Stomach smooth muscle (tissue), 2 donors: ENCODE measurements around the gene YIPF1.
A peak's percentile ranks its signal among the peaks of the same experiment; 100 is the strongest.

ENCODE experiments used
- H3K27ac ChIP-seq: one replicate; pipeline ENCODE4 v1.7.0; 2013; ENCODE audit warnings: mild to moderate bottlenecking, low read length, inconsistent platforms
- H3K27me3 ChIP-seq, 2 donors: one replicate each; pipeline ENCODE4 v1.7.0; 2013; ENCODE audit warnings: low read length in 2 of 2; ENCODE audit not compliant: insufficient read depth in 2 of 2, control insufficient read depth in 1 of 2
- H3K36me3 ChIP-seq, 2 donors: one replicate each; pipeline ENCODE4 v1.7.0; 2013; ENCODE audit warnings: low read length in 2 of 2; ENCODE audit not compliant: control insufficient read depth in 2 of 2, insufficient read depth in 2 of 2
- H3K4me1 ChIP-seq: one replicate; pipeline ENCODE4 v1.7.0; 2013; ENCODE audit warnings: low read length; ENCODE audit not compliant: control insufficient read depth, insufficient read depth
- H3K4me3 ChIP-seq, 2 donors: one replicate each; pipeline ENCODE4 v1.7.0; 2013; ENCODE audit warnings: low read length in 2 of 2
- H3K9ac ChIP-seq, 2 donors: one replicate each; pipeline ENCODE4 v1.7.0; 2013; ENCODE audit warnings: low read length in 2 of 2, mild to moderate bottlenecking in 1 of 2
- H3K9me3 ChIP-seq, 2 donors: one replicate each; pipeline ENCODE4 v1.7.0; 2013; ENCODE audit warnings: low read length in 2 of 2; ENCODE audit not compliant: control insufficient read depth in 2 of 2
- donor health status: healthy.
- donor health status: Pancreatic carcinoma.

YIPF1 gene

DNA sequence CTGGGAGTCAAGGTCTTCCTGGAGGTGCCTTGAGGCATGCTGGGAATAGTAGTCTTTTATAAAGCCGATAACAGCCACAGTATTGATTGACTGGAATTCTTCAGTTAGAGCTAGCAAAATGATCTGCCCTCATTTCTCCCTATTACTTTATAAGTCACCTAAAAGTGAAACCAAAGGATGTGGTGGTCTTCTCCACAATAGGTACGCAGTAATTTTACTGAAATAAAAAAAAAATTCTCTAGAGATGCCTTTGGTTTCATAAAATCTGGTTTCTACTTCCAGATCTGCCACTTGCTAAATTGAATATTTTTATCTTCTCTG is 51.0 kb downstream of the YIPF1 start:
- H3K27me3 ChIP-seq, result no peaks in the 10 kb centered on the region
- H3K27ac ChIP-seq, result peak overlapping the region; percentile 97
- H3K9ac ChIP-seq, result peak overlapping the region; percentile 80 to 97
- H3K9me3 ChIP-seq, result no peaks in the 10 kb centered on the region
- peaks cover 3% of the 10 kb centered on the region for H3K4me1 ChIP-seq
- no peaks in the 10 kb centered on the region for H3K36me3 ChIP-seq
- peak overlapping the region; percentile 89 to 93 for H3K4me3 ChIP-seq

GRCh38 chr1:53837924-53838653 is 51.5 kb downstream of the YIPF1 start, which contains the start of gene NDC1:
TSS of gene NDC1 (minus strand) at chr1:53838296. CDS start at chr1:53838261, 35 bp downstream.
- H3K9me3 ChIP-seq, result no peaks in the 10 kb centered on the region
- H3K27me3 ChIP-seq, result no peaks in the 10 kb centered on the region
- H3K9ac ChIP-seq, result peak within 1 kb of the TSS; percentile 80 to 97
- peak within 1 kb of the TSS; percentile 89 to 93 for H3K4me3 ChIP-seq
- peaks cover 3% of the 10 kb centered on the region for H3K4me1 ChIP-seq
- peak within 1 kb of the TSS; percentile 97 for H3K27ac ChIP-seq
- no peaks in the 10 kb centered on the region for H3K36me3 ChIP-seq

DNA sequence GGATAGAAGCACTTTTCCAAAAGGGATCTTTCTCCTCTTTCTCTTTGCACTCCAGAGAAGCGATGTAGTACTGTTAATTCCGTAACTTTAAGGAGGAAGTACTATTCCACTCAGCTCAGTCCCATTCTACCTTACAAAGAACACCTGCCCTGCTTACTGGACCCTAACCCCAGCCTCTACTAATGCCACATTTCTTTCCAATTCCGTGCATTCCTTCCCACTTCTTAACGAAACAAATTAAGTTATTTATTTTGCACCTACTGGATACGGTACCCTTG is 52.0 kb downstream of the YIPF1 start:
- Histone ChIP-seq H3K27ac (peak overlapping the region; percentile 97), H3K4me3 (peak overlapping the region; percentile 89 to 93), H3K9ac (peak overlapping the region; percentile 80 to 97), H3K27me3 (no peaks in the 10 kb centered on the region), H3K4me1 (peaks cover 3% of the 10 kb centered on the region), H3K36me3 (no peaks in the 10 kb centered on the region), H3K9me3 (no peaks in the 10 kb centered on the region)

DNA sequence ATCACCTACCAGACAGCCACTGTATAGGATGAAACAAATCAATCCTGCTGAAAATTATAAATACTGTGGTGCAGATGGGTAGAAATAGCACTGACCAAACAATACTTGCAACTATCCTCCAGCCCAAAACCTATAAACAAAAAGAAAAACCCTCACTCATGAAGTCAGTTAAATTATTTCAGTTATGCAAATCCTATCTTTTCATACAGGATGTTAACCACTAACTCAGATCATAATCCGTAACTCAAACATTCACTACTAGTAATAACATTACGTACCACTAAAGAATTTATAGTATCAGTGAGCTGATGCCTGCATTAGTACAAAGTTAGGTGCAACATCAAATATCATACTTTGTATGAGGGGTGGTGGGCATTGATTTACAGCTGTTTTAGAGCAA is 54.1 kb downstream of the YIPF1 start:
- H3K9me3 ChIP-seq, result no peaks in the 10 kb centered on the region
- no peak overlapping the region for H3K9ac ChIP-seq
- no peak overlapping the region for H3K4me3 ChIP-seq
- H3K27ac ChIP-seq, result no peak overlapping the region
- H3K27me3 ChIP-seq, result no peaks in the 10 kb centered on the region
- H3K4me1 ChIP-seq, result peaks cover 3% of the 10 kb centered on the region
- no peaks in the 10 kb centered on the region for H3K36me3 ChIP-seq

DNA sequence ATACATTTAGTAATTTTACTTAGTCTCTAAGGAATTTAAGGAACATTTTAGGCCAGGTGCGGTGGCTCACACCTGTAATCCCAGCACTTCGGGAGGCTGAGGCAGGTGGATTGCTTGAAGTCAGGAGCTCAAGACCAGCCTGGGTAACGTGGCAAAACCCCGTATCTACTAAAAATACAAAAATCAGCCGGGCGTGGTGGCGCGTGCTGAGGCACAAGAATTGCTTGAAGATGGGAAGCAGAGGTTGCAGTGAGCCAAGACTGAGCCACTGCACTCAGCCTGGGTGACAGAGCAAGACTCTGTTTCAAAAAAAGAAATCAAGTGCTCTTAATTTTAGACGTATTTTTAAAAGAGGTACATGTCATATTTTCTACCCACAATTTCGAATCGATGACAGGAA is 54.8 kb downstream of the YIPF1 start:
- no peak overlapping the region for H3K4me3 ChIP-seq
- H3K27me3 ChIP-seq, result no peaks in the 10 kb centered on the region
- H3K9me3 ChIP-seq, result no peaks in the 10 kb centered on the region
- H3K27ac ChIP-seq, result no peak overlapping the region
- H3K36me3 ChIP-seq, result no peaks in the 10 kb centered on the region
- H3K4me1 ChIP-seq, result peaks cover 3% of the 10 kb centered on the region
- no peak overlapping the region for H3K9ac ChIP-seq

GRCh38 chr1:53833393-53833792 is 56.2 kb downstream of the YIPF1 start:
- Histone ChIP-seq H3K36me3 (peaks cover 0 to 6% of the 10 kb centered on the region in 2 donors), H3K9me3 (no peaks in the 10 kb centered on the region), H3K4me1 (peaks cover 3% of the 10 kb centered on the region), H3K4me3 (no peak overlapping the region), H3K27me3 (no peaks in the 10 kb centered on the region), H3K27ac (no peak overlapping the region), H3K9ac (no peak overlapping the region)

DNA sequence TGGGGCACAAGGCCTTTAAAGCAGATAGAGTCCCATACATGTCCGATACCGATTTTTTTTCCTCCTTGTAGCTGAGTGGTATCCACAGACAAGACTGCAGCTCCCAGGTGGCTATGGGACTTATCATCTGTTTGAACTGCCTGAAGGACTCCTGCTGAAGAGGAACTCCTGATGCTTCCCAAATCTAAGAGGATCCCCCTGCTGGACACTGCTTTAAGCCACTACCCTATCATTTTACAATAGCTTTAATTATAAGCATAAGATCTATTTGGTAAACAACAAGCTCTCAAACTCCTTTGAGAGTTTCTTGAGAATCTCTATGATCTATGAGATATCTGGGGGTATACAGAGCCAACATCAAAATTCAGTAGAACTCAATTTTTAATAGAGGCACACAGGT is 63.2 kb downstream of the YIPF1 start:
- Histone ChIP-seq H3K27me3 (no peaks in the 10 kb centered on the region), H3K9me3 (no peaks in the 10 kb centered on the region), H3K27ac (no peak overlapping the region), H3K36me3 (peaks cover 0 to 22% of the 10 kb centered on the region in 2 donors), H3K9ac (no peak overlapping the region), H3K4me3 (no peak overlapping the region), H3K4me1 (no peaks in the 10 kb centered on the region)

GRCh38 chr1:53825306-53825705 is 64.3 kb downstream of the YIPF1 start:
- peaks cover 0 to 22% of the 10 kb centered on the region in 2 donors for H3K36me3 ChIP-seq
- H3K4me3 ChIP-seq, result no peak overlapping the region
- no peaks in the 10 kb centered on the region for H3K27me3 ChIP-seq
- no peaks in the 10 kb centered on the region for H3K9me3 ChIP-seq
- H3K27ac ChIP-seq, result no peak overlapping the region
- H3K4me1 ChIP-seq, result no peaks in the 10 kb centered on the region
- no peak overlapping the region for H3K9ac ChIP-seq

GRCh38 chr1:53822931-53823330 is 66.7 kb downstream of the YIPF1 start:
- Histone ChIP-seq H3K36me3 (peaks cover 0 to 16% of the 10 kb centered on the region in 2 donors), H3K27ac (no peak overlapping the region), H3K9me3 (no peaks in the 10 kb centered on the region), H3K4me3 (no peak overlapping the region), H3K4me1 (no peaks in the 10 kb centered on the region), H3K9ac (no peak overlapping the region), H3K27me3 (no peaks in the 10 kb centered on the region)

DNA sequence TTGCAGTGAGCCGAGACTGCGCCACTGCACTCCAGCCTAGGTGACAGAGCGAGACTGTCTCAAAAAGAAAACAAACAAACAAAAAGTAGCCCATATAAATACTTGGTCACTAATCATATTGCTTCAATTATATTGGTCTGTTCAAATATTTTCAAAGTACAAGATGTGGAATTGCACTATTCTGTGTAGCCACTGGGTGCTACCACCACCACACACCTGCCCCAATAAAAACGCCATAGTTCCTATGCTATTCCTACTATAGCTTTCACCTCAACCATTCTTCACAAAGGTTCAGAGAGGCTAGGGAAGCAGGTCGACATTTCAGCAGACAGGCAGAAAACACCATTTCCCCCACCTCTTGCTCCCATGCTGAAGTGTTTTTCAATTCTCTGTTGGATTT is 68.2 kb downstream of the YIPF1 start:
- H3K27ac ChIP-seq, result no peak overlapping the region
- no peaks in the 10 kb centered on the region for H3K27me3 ChIP-seq
- H3K4me3 ChIP-seq, result no peak overlapping the region
- peaks cover 0 to 16% of the 10 kb centered on the region in 2 donors for H3K36me3 ChIP-seq
- H3K4me1 ChIP-seq, result no peaks in the 10 kb centered on the region
- no peak overlapping the region for H3K9ac ChIP-seq
- no peaks in the 10 kb centered on the region for H3K9me3 ChIP-seq

GRCh38 chr1:53819387-53819786 is 70.2 kb downstream of the YIPF1 start:
- H3K9ac ChIP-seq, result no peak overlapping the region
- H3K27me3 ChIP-seq, result no peaks in the 10 kb centered on the region
- no peaks in the 10 kb centered on the region for H3K4me1 ChIP-seq
- no peak overlapping the region for H3K4me3 ChIP-seq
- H3K27ac ChIP-seq, result no peak overlapping the region
- no peaks in the 10 kb centered on the region for H3K9me3 ChIP-seq
- peaks cover 0 to 11% of the 10 kb centered on the region in 2 donors for H3K36me3 ChIP-seq
